Stomach smooth muscle (tissue), 2 donors: Measurements from ENCODE around the gene PCNX2.
A peak's percentile ranks its signal among the peaks of the same experiment; 100 is the strongest.

ENCODE experiments used
- H3K27ac ChIP-seq: one replicate; pipeline ENCODE4 v1.7.0; 2013; ENCODE audit warnings: mild to moderate bottlenecking, low read length, inconsistent platforms
- H3K27me3 ChIP-seq, 2 donors: one replicate each; pipeline ENCODE4 v1.7.0; 2013; ENCODE audit warnings: low read length in 2 of 2; ENCODE audit not compliant: insufficient read depth in 2 of 2, control insufficient read depth in 1 of 2
- H3K36me3 ChIP-seq, 2 donors: one replicate each; pipeline ENCODE4 v1.7.0; 2013; ENCODE audit warnings: low read length in 2 of 2; ENCODE audit not compliant: control insufficient read depth in 2 of 2, insufficient read depth in 2 of 2
- H3K4me1 ChIP-seq: one replicate; pipeline ENCODE4 v1.7.0; 2013; ENCODE audit warnings: low read length; ENCODE audit not compliant: control insufficient read depth, insufficient read depth
- H3K4me3 ChIP-seq, 2 donors: one replicate each; pipeline ENCODE4 v1.7.0; 2013; ENCODE audit warnings: low read length in 2 of 2
- H3K9ac ChIP-seq, 2 donors: one replicate each; pipeline ENCODE4 v1.7.0; 2013; ENCODE audit warnings: low read length in 2 of 2, mild to moderate bottlenecking in 1 of 2
- H3K9me3 ChIP-seq, 2 donors: one replicate each; pipeline ENCODE4 v1.7.0; 2013; ENCODE audit warnings: low read length in 2 of 2; ENCODE audit not compliant: control insufficient read depth in 2 of 2
- donor health status: healthy.
- donor health status: Pancreatic carcinoma.

Gene PCNX2

DNA sequence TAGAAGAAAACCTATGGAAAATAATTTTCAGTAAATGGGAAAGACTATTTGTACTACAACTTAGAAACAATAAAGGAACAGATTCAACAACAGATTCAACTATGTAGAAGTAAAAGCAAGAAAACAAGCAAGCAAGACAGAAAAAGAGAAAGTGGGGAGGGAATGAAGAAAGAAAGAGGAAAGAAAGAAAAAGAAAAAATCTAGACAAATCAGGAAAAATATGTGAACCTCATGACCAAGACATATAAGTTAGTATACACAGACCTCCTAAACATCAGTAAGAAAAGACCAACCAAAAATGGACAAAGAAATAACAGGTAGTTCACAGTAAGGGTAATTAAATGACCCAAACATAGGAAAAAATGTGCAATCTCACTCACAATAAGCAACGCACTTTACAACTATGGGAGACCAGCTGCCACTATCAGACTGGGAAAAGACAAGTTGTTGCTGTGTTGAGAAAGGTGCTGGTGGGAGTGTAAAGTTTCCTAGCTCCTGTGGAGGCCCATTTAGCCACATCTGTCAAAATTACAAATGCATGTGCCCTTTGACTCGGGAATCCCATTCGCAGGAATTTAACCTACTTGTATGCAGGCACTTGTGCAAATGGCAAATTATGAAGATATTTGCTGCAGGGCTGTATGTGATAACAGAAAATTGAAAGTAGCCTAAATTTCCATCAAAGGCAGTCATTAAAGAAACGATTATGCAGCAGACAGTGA, 18.1 kb upstream of the PCNX2 start:
- H3K9ac ChIP-seq, result no peak overlapping the region
- H3K36me3 ChIP-seq, result no peaks in the 10 kb centered on the region
- H3K4me3 ChIP-seq, result no peak overlapping the region
- H3K27ac ChIP-seq, result no peak overlapping the region
- no peaks in the 10 kb centered on the region for H3K4me1 ChIP-seq
- no peaks in the 10 kb centered on the region for H3K27me3 ChIP-seq
- H3K9me3 ChIP-seq, result no peaks in the 10 kb centered on the region

DNA sequence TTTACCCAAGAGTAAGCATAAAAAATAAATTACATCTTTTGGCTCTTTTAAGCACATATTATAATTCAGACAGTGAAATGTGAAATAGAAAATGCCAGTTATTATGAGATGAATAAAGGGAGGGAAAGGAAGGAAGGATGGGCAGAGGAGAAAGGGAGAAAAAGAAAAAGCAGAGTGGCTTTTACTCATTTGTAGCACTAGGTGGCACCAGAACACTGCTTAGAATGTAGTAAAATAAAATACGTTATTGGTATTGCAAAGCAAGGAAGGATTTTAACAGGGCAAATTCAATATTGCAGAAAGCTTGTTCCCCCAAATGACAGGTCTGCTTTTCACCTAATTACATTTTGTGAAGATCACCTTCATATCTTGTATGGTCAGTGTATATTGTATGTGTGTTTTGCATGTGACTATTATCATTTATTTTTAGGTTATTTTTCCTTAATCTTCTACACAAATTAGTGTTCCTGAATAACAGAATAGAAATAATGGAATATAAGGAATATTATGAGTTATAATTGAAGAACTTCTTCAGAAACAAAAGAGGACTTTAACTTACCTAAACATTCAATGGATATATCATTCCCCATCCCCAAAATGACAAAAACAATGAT, 9.1 kb upstream of the PCNX2 start:
- Histone ChIP-seq H3K27me3 (no peaks in the 10 kb centered on the region), H3K27ac (no peak overlapping the region), H3K9me3 (peaks cover 0 to 3% of the 10 kb centered on the region in 2 donors), H3K9ac (no peak overlapping the region), H3K36me3 (no peaks in the 10 kb centered on the region), H3K4me1 (no peaks in the 10 kb centered on the region), H3K4me3 (no peak overlapping the region)

DNA sequence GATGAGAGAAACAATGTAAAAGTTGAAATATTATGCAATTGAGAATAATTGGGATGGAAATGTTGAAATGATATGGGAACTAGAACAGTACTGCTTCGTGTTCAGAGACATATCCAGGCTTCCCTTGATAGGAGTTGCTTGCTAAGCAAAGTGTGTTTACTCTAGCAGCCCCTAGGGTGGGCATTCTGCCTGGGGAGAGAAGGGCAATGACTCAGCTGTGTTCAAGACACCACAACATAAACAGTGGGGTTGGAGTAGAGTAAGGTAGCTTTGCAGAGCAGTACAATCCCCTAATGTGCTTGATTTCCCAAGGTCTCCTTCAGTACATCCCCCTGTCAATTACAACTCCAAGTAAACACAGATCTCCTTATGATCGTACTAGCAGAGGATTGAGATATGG, 4.8 kb upstream of the PCNX2 start:
- Histone ChIP-seq H3K4me3 (no peak overlapping the region), H3K4me1 (peaks cover 5% of the 10 kb centered on the region), H3K9me3 (peaks cover 0 to 3% of the 10 kb centered on the region in 2 donors), H3K27me3 (peaks cover 5 to 12% of the 10 kb centered on the region in 2 donors), H3K36me3 (no peaks in the 10 kb centered on the region), H3K27ac (no peak overlapping the region), H3K9ac (no peak overlapping the region)

DNA sequence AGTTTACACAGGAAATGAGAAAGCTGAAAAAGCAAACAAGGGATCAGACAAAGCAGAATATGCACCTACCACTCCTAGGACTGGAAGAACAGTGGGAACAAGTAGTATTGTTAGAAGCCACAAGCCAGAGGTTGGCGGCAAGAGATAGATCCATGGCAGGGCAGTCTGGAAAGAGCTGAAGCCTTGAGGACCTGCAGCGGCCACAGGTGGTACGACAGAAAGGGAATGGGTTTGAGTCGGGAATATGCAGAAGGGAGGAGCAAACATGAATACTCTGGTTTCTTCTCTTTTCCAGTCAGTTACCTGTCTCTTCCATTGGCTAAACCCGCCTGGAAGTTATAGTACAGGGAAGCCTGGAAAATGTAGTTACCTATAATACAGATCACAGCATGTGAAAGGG, 3.9 kb upstream of the PCNX2 start:
- H3K9ac ChIP-seq, result no peak overlapping the region
- H3K36me3 ChIP-seq, result no peaks in the 10 kb centered on the region
- no peak overlapping the region for H3K27ac ChIP-seq
- H3K9me3 ChIP-seq, result peaks cover 0 to 3% of the 10 kb centered on the region in 2 donors
- peaks cover 5% of the 10 kb centered on the region for H3K4me1 ChIP-seq
- peaks cover 8 to 12% of the 10 kb centered on the region in 2 donors for H3K27me3 ChIP-seq
- no peak overlapping the region for H3K4me3 ChIP-seq

DNA sequence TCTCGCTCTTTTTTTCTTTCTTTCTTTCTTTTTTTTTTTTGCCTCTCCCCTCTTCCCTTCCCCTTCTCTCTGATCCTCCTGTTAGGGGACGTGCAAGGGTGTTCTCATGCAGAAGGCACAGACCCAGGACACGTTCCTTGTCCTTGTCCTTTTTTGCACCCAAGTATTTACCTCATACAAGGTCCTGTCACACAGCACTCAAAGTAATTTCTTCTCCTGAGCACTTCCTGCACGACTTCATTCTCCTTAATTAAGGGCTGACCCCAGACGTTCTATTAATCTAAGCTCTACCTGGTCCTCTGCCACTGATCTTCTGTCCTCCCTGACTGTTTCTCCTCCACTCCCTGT, 424 bp upstream of the PCNX2 start:
- no peak overlapping the region for H3K27ac ChIP-seq
- peaks cover 8 to 12% of the 10 kb centered on the region in 2 donors for H3K27me3 ChIP-seq
- no peak overlapping the region for H3K9ac ChIP-seq
- no peaks in the 10 kb centered on the region for H3K9me3 ChIP-seq
- H3K36me3 ChIP-seq, result no peaks in the 10 kb centered on the region
- H3K4me1 ChIP-seq, result peaks cover 5% of the 10 kb centered on the region
- peak overlapping the region in 1 of 2 donors; percentile 22 for H3K4me3 ChIP-seq

DNA sequence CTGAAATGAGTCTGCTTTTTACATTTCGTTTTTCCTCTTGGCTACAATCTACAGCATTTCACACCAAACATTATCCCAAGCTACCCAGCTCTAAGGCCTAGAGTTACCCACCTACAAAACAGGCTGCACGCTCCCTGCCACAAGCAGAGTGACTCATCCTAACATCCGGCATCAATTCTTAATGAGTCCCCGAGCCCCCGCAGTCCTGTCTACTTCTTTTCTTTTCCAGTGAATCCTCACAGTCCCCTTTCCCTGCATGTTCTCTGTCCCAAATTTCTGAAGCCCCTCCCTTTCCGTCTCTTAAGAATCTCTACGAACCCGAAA, 650 bp downstream of the PCNX2 start:
- Histone ChIP-seq H3K27me3 (peaks cover 8 to 12% of the 10 kb centered on the region in 2 donors), H3K27ac (no peak overlapping the region), H3K4me1 (peaks cover 5% of the 10 kb centered on the region), H3K36me3 (no peaks in the 10 kb centered on the region), H3K9ac (peak overlapping the region in 1 of 2 donors; percentile 29), H3K4me3 (peak overlapping the region; percentile 37 to 69), H3K9me3 (no peaks in the 10 kb centered on the region)

DNA sequence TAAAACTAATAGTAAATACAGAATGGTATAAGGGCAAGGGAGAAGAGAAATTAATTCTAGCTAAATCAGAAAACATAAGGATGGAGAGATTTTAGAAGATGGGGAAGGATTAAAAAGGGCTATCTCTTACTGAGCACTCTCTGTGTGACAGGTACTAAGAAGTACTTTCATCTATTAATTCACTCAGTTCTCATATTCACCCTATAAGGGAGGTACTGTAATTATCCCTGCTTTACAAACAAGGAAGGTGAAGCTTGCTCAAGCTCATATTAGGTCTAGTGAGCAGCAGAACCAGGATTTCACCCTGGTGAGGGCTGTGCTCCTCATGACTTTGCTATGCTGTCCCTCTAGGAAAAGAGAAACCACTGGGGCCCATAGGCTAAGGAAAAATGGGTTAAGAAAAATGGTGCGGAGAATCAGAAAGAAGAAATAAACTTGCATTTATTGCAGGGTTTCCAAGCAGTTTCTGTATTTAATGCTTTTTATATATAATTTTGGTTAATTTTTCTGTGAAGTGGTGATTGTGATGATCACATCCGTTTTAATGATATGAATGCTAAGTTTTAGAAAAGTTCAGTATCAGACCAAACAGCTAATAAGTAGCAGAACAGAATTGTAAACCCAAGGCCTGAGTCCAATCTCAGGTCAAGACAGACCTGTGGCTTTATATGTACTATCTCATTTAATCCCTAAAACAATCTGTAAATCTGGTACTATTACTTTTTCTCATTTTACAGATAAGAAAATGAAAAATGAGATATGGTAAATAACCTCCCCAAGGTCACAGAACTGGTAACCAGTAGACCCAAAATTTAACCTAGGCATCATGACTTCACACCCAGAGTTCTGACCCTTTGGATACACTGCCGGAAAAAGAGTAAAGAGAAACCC, 1.7 kb downstream of the PCNX2 start:
- Histone ChIP-seq H3K4me3 (no peak overlapping the region), H3K27ac (no peak overlapping the region), H3K36me3 (no peaks in the 10 kb centered on the region), H3K9me3 (no peaks in the 10 kb centered on the region), H3K4me1 (peaks cover 5% of the 10 kb centered on the region), H3K9ac (no peak overlapping the region), H3K27me3 (peaks cover 8 to 12% of the 10 kb centered on the region in 2 donors)

DNA sequence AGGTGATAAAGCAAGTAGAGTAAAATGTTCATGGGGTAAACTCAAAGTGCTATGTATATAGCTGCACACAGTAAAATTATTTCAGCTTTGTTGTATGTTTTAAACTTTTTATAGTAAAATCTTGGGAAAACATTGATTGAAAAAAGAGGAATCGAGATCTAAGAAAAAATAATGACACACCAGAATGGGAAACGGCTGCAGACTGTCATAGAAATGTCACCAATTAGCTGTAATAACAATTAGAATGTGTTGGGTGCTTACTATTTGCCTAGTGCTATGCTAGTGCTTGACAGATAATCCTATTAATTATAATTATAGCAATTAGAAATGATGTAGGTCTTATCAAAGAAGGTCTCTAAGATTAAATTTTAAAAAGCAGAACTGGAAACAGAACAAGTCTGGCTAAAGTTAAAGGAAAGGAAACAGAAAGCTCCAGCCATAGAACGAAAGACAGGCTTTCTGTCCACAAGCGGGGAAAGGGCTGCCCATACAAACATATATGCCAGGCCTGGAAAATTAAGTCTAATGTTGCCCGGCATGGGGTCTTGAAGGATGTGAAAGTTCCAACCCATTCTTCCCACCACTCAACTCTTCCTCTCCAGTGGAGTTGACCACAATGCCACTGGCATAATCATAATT, 5.0 kb downstream of the PCNX2 start:
- Histone ChIP-seq H3K27me3 (peaks cover 0 to 5% of the 10 kb centered on the region in 2 donors), H3K4me3 (no peak overlapping the region), H3K36me3 (no peaks in the 10 kb centered on the region), H3K9me3 (no peaks in the 10 kb centered on the region), H3K9ac (no peak overlapping the region), H3K27ac (no peak overlapping the region), H3K4me1 (peaks cover under 1% of the 10 kb centered on the region)

DNA sequence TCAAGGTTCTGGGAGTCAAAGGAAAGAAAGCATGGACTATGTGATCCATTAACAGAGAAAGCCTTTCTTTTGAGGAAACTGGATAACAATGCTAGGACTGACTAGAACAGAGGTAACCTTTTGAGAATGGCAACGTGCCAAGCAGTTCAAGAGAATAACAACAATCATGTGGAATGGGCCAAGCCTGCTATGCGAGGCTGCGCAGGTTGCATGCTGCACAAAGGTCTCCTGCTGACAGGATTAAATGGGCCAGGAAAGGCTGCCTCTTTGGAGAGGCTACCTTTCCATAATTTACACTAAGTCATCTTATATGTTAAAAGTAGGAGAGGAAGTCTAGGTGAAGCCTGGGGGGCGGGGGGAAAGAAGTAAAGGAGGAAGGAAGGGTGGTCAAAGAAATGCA, 5.8 kb downstream of the PCNX2 start:
- Histone ChIP-seq H3K4me1 (no peaks in the 10 kb centered on the region), H3K36me3 (no peaks in the 10 kb centered on the region), H3K4me3 (no peak overlapping the region), H3K9me3 (no peaks in the 10 kb centered on the region), H3K9ac (no peak overlapping the region), H3K27me3 (no peaks in the 10 kb centered on the region), H3K27ac (no peak overlapping the region)

DNA sequence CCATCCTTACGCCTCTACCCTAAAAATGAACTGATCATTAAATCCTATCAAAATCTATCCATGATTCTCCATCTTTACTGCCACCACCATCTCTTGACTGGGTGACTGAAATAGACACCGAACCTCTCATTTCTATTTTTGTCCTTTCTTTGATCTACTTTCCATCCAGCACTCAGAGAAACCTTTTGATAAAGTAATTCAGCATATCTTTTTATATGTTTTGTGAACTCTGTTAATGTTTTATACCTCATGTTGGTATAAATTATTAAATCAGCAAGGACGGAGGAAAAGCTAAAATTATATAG, 13.0 kb downstream of the PCNX2 start:
- no peaks in the 10 kb centered on the region for H3K9me3 ChIP-seq
- H3K36me3 ChIP-seq, result no peaks in the 10 kb centered on the region
- H3K27me3 ChIP-seq, result no peaks in the 10 kb centered on the region
- no peak overlapping the region for H3K27ac ChIP-seq
- no peaks in the 10 kb centered on the region for H3K4me1 ChIP-seq
- H3K4me3 ChIP-seq, result no peak overlapping the region
- H3K9ac ChIP-seq, result no peak overlapping the region
